Fibroblast of pulmonary artery (primary cell): Measurements from ENCODE around the gene POTEB2.
"Not testable (repeated sequence)": the region's sequence is repeated elsewhere in the genome, so short reads cannot be mapped to it uniquely, and the experiment has no call there.

Source experiments
- DNase-seq: peaks from one replicate; pipeline ENCODE4 v3.0.0-alpha.2; 2010; ENCODE audit warnings: low read depth
- H3K4me3 ChIP-seq: replicated peaks from 2 replicates; pipeline ENCODE4 v1.5.1; 2011; ENCODE audit warnings: low read depth, mild to moderate bottlenecking, control low read depth, low read length, moderate library complexity

POTEB2 gene

GRCh38 chr15:20866214-20866613, at the start of gene POTEB2:
TSS of gene POTEB2 (minus strand) at chr15:20866314. CDS start at chr15:20866281, 33 bp downstream.
- H3K4me3 ChIP-seq, DNase-seq: not testable (repeated sequence)

- H3K4me3 ChIP-seq, DNase-seq: not testable (repeated sequence)
These were observed 13.8 kb upstream of the POTEB2 start for GRCh38 chr15:20879916-20880315.

- H3K4me3 ChIP-seq, DNase-seq: not testable (repeated sequence)
These were observed 12.3 kb upstream of the POTEB2 start for GRCh38 chr15:20878464-20878863.

GRCh38 chr15:20877819-20878218, 11.7 kb upstream of the POTEB2 start:
- not testable (repeated sequence) for H3K4me3 ChIP-seq, DNase-seq
